Measurements from ENCODE around the gene DACT1. TPM values are rescaled to one million over a fixed set of nuclear protein-coding genes. Genes with fewer than 3 reads are reported as not detected.

The DACT1 gene
- polyA plus RNA-seq, 1 of the 3 experiments (the other 2 are of a cell fraction), result 3.3 TPM

- Histone ChIP-seq H3K4me3 (ENCODE audit: low read depth in 2 of 2, low read length in 1 of 2) (peak overlapping the region; percentile 74 to 77; a peak in 2 of 4 replicates), H3K9ac (peak overlapping the region; percentile 85; the same call in 1 of the 2 replicates)
- POLR2A ChIA-PET, result no interaction called here
- peak; percentile 97 for TF ChIP-seq RAD21 (IDR thresholded peaks at IDR 0.05; ENCODE audit: low read length)
- TF ChIP-seq REST (IDR thresholded peaks at IDR 0.05; ENCODE audit: low read depth, low read length), result no peak
- no peak for TF ChIP-seq TAF1 (IDR thresholded peaks at IDR 0.05; ENCODE audit: borderline replicate concordance, low read depth, low read length)
- no peak for TF ChIP-seq FOXM1 (IDR thresholded peaks at IDR 0.05; ENCODE audit: low read depth)
- TF ChIP-seq MXI1 (IDR thresholded peaks at IDR 0.05; ENCODE audit: low read depth, low read length), result no peak
- no peak for TF ChIP-seq GATA2 (CRISPR knock-in tag; IDR thresholded peaks at IDR 0.05)
- peak; percentile 96 for TF ChIP-seq TCF12 (IDR thresholded peaks at IDR 0.05)
- TF ChIP-seq RFX5 (IDR thresholded peaks at IDR 0.05; ENCODE audit: low read length), result 0 out of 2 replicates have a peak, but pooled peaks have one; percentile 27
- peak; percentile 70 to 77 for TF ChIP-seq EP300 (IDR thresholded peaks at IDR 0.05; ENCODE audit: borderline replicate concordance in 1 of 2, low read depth in 1 of 2, low read length in 1 of 2)
- TF ChIP-seq NRF1 (IDR thresholded peaks at IDR 0.05; ENCODE audit: low read depth, low read length), result 0 out of 2 replicates have a peak, but pooled peaks have one; percentile 13
- peak; percentile 89 for TF ChIP-seq PBX3 (IDR thresholded peaks at IDR 0.05)
- TF ChIP-seq CTCF (IDR thresholded peaks at IDR 0.05), result peak; percentile 84
- TF ChIP-seq RCOR1 (IDR thresholded peaks at IDR 0.05; ENCODE audit: low read length), result peak; percentile 69; the same call in 1 of the 2 replicates
- no peak for TF ChIP-seq YY1 (IDR thresholded peaks at IDR 0.05; ENCODE audit: low read depth)
- no peak; the same call in 1 of the 2 replicates for TF ChIP-seq TEAD4 (IDR thresholded peaks at IDR 0.05; ENCODE audit: borderline replicate concordance, insufficient read depth)
- no peak for TF ChIP-seq EZH2phosphoT487 (IDR thresholded peaks at IDR 0.05; ENCODE audit: borderline replicate concordance, low read depth)
- peak; percentile 59 for TF ChIP-seq NFIC (IDR thresholded peaks at IDR 0.05; ENCODE audit: borderline replicate concordance)
- TF ChIP-seq FOSL2 (IDR thresholded peaks at IDR 0.05; ENCODE audit: borderline replicate concordance, low read depth), result peak; percentile 22; the same call in 1 of the 2 replicates
- peak; percentile 92 for TF ChIP-seq SMC3 (IDR thresholded peaks at IDR 0.05; ENCODE audit: low read depth, low read length)
- TF ChIP-seq USF2 (IDR thresholded peaks at IDR 0.05; ENCODE audit: borderline replicate concordance, low read depth, low read length), result no peak
- no peak for TF ChIP-seq IRF3 (IDR thresholded peaks at IDR 0.05; ENCODE audit: low read depth, low read length)
These were observed 2.2 kb downstream of the DACT1 start for GRCh38 chr14:58639842-58640484.

More at GRCh38 chr14:58639842-58640484, 2.2 kb downstream of the DACT1 start:
- Histone ChIP-seq H3K79me2 (ENCODE audit: insufficient read depth) (peaks cover 50% of the 10 kb centered on the region), H3K4me2 (peak overlapping the region; percentile 80), H2AFZ (ENCODE audit: low read depth) (no peak overlapping the region), H3F3A (replicated peaks; ENCODE audit: insufficient read depth) (peaks cover 9% of the 10 kb centered on the region), H4K20me1 (ENCODE audit: insufficient read depth) (no peaks in the 10 kb centered on the region), H3K27ac (ENCODE audit: low read depth in 2 of 2, low read length in 1 of 2) (peak overlapping the region; percentile 43 to 73; a peak in 3 of 4 replicates), H3K36me3 (replicated peaks in 1 of 2; ENCODE audit: control insufficient read depth in 1 of 2, insufficient read depth in 2 of 2, low read length in 1 of 2) (peaks cover 16 to 47% of the 10 kb centered on the region in 2 experiments), H3K9me3 (no peaks in the 10 kb centered on the region), H3K27me3 (ENCODE audit: insufficient read depth) (no peaks in the 10 kb centered on the region), H3K9me2 (no peaks in the 10 kb centered on the region), H3K4me1 (ENCODE audit: control insufficient read depth in 1 of 2, insufficient read depth in 2 of 2, low read depth in 1 of 2, low read length in 1 of 2) (peaks cover 14 to 21% of the 10 kb centered on the region in 2 experiments; a peak in 3 of 4 replicates)
- CTCF ChIA-PET, result interaction anchor here (0.6 to 10.5 kb wide), 28 partner anchors 10 to 484 kb away, joined by 3 to 93 read pairs (median 4); no protein-coding TSS in a partner anchor
- WGBS (ENCODE audit: low lambda C conversion rate), result 5% methylated on average over 5 of the region's 5 CpGs
- peak; percentile 78 for DNase-seq

Data from SK-N-SH (cell line).